ENCODE measurements around the gene LCN10. TPM values are rescaled to one million over a fixed set of nuclear protein-coding genes. Genes with fewer than 3 reads are reported as not detected.

LCN10 gene
- total and polyA plus RNA-seq, 2 of the 13 experiments (the other 11 are each of a cell fraction or from before 2014, with no cell fraction given): 0.53 to 0.61 TPM

- TF ChIP-seq KDM6A (CRISPR knock-in tag; IDR thresholded peaks at IDR 0.05; ENCODE audit: low read depth) (peak; percentile 83), SATB2 (CRISPR knock-in tag; IDR thresholded peaks at IDR 0.05) (no peak), RBM39 (IDR thresholded peaks at IDR 0.05; ENCODE audit: low read depth, low read length, poor library complexity, severe bottlenecking) (no peak), PHF8 (CRISPR knock-in tag; IDR thresholded peaks at IDR 0.05) (no peak; the same call in 1 of the 2 replicates), TERF1 (CRISPR knock-in tag; IDR thresholded peaks at IDR 0.05) (no peak), ZBTB1 (CRISPR knock-in tag; IDR thresholded peaks at IDR 0.05; ENCODE audit: borderline replicate concordance) (no peak), ZNF589 (CRISPR knock-in tag; conservative IDR thresholded peaks at IDR 0.05) (0 out of 2 replicates have a peak, but pooled peaks have one; percentile 50), TFAP4 (IDR thresholded peaks at IDR 0.05; ENCODE audit: borderline replicate concordance, low read depth) (no peak), MTA1 (CRISPR knock-in tag; IDR thresholded peaks at IDR 0.05; ENCODE audit: borderline replicate concordance) (peak; percentile 99), NFE2 (CRISPR knock-in tag; IDR thresholded peaks at IDR 0.05) (no peak), SMAD3 (CRISPR knock-in tag; IDR thresholded peaks at IDR 0.05) (no peak), YEATS4 (CRISPR knock-in tag; IDR thresholded peaks at IDR 0.05; ENCODE audit: borderline replicate concordance) (peak; percentile 62; the same call in 1 of the 2 replicates), ZSCAN31 (CRISPR knock-in tag; IDR thresholded peaks at IDR 0.05; ENCODE audit: low read depth) (no peak), ZNF207 (IDR thresholded peaks at IDR 0.05; ENCODE audit: borderline replicate concordance) (peak; percentile 75; the same call in 1 of the 2 replicates)
- TF ChIP-seq, protein P1, sequence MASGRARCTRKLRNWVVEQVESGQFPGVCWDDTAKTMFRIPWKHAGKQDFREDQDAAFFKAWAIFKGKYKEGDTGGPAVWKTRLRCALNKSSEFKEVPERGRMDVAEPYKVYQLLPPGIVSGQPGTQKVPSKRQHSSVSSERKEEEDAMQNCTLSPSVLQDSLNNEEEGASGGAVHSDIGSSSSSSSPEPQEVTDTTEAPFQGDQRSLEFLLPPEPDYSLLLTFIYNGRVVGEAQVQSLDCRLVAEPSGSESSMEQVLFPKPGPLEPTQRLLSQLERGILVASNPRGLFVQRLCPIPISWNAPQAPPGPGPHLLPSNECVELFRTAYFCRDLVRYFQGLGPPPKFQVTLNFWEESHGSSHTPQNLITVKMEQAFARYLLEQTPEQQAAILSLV (CRISPR knock-in tag; IDR thresholded peaks at IDR 0.05; ENCODE audit: borderline replicate concordance): no peak
- TF ChIP-seq, protein P2, sequence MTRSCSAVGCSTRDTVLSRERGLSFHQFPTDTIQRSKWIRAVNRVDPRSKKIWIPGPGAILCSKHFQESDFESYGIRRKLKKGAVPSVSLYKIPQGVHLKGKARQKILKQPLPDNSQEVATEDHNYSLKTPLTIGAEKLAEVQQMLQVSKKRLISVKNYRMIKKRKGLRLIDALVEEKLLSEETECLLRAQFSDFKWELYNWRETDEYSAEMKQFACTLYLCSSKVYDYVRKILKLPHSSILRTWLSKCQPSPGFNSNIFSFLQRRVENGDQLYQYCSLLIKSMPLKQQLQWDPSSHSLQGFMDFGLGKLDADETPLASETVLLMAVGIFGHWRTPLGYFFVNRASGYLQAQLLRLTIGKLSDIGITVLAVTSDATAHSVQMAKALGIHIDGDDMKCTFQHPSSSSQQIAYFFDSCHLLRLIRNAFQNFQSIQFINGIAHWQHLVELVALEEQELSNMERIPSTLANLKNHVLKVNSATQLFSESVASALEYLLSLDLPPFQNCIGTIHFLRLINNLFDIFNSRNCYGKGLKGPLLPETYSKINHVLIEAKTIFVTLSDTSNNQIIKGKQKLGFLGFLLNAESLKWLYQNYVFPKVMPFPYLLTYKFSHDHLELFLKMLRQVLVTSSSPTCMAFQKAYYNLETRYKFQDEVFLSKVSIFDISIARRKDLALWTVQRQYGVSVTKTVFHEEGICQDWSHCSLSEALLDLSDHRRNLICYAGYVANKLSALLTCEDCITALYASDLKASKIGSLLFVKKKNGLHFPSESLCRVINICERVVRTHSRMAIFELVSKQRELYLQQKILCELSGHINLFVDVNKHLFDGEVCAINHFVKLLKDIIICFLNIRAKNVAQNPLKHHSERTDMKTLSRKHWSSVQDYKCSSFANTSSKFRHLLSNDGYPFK (CRISPR knock-in tag; IDR thresholded peaks at IDR 0.05; ENCODE audit: borderline replicate concordance): no peak
- TF ChIP-seq, protein P3, sequence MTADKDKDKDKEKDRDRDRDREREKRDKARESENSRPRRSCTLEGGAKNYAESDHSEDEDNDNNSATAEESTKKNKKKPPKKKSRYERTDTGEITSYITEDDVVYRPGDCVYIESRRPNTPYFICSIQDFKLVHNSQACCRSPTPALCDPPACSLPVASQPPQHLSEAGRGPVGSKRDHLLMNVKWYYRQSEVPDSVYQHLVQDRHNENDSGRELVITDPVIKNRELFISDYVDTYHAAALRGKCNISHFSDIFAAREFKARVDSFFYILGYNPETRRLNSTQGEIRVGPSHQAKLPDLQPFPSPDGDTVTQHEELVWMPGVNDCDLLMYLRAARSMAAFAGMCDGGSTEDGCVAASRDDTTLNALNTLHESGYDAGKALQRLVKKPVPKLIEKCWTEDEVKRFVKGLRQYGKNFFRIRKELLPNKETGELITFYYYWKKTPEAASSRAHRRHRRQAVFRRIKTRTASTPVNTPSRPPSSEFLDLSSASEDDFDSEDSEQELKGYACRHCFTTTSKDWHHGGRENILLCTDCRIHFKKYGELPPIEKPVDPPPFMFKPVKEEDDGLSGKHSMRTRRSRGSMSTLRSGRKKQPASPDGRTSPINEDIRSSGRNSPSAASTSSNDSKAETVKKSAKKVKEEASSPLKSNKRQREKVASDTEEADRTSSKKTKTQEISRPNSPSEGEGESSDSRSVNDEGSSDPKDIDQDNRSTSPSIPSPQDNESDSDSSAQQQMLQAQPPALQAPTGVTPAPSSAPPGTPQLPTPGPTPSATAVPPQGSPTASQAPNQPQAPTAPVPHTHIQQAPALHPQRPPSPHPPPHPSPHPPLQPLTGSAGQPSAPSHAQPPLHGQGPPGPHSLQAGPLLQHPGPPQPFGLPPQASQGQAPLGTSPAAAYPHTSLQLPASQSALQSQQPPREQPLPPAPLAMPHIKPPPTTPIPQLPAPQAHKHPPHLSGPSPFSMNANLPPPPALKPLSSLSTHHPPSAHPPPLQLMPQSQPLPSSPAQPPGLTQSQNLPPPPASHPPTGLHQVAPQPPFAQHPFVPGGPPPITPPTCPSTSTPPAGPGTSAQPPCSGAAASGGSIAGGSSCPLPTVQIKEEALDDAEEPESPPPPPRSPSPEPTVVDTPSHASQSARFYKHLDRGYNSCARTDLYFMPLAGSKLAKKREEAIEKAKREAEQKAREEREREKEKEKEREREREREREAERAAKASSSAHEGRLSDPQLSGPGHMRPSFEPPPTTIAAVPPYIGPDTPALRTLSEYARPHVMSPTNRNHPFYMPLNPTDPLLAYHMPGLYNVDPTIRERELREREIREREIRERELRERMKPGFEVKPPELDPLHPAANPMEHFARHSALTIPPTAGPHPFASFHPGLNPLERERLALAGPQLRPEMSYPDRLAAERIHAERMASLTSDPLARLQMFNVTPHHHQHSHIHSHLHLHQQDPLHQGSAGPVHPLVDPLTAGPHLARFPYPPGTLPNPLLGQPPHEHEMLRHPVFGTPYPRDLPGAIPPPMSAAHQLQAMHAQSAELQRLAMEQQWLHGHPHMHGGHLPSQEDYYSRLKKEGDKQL (CRISPR knock-in tag; IDR thresholded peaks at IDR 0.05; ENCODE audit: low read depth): no peak
These were observed 45.5 kb downstream of the LCN10 start (continued) for GRCh38 chr9:136697146-136697820.
